Cardiac muscle cell (in vitro differentiated cells and primary cell): ENCODE measurements around the gene POLG. TPM values are rescaled to one million over a fixed set of nuclear protein-coding genes. Genes with fewer than 3 reads are reported as not detected.

ENCODE experiments used
- DNase-seq, 2 donors: peaks; one replicate each; pipeline versions ENCODE4 v3.0.0 to v3.0.0-alpha.2; 2010 to 2017; ENCODE audit warnings: low read depth in 1 of 2, low spot score in 1 of 2
- H3K27ac ChIP-seq: fragments of 200-600 bp; sonication (generic); 2 replicates; pipeline ENCODE4 v1.5.1; 2016
- H3K27me3 ChIP-seq: fragments of 200-600 bp; sonication (generic); 2 replicates; pipeline ENCODE4 v1.6.0; 2016; ENCODE audit warnings: control low read depth
- H3K36me3 ChIP-seq: fragments of 200-600 bp; sonication (generic); 2 replicates; pipeline ENCODE4 v1.5.1; 2016; ENCODE audit warnings: control low read depth
- H3K4me1 ChIP-seq: fragments of 200-600 bp; sonication (generic); 2 replicates; pipeline ENCODE4 v1.8.1; 2017; ENCODE audit warnings: low read depth, mild to moderate bottlenecking, mixed run types
- H3K4me3 ChIP-seq: fragments of 200-600 bp; sonication (generic); 2 replicates; pipeline ENCODE4 v1.5.1; 2016; ENCODE audit warnings: mild to moderate bottlenecking
- H3K9me3 ChIP-seq: fragments of 200-600 bp; sonication (generic); 2 replicates; pipeline ENCODE4 v1.5.1; 2017; ENCODE audit warnings: low read depth, mild to moderate bottlenecking, control low read depth
- CTCF ChIP-seq: IDR thresholded peaks from 2 replicates; pipeline ENCODE4 v1.5.1; 2012; ENCODE audit warnings: low read depth, mild to moderate bottlenecking, low read length
- polyA plus RNA-seq: library from polyadenylated mRNA; unstranded; fragments of >200 nt; fragmentation: Nextera tagmentation; extraction: Ambion mirVana; gene quantifications from 2 replicates; pipeline ENCODE4 v1.2.1, GENCODE V29; 2016
- total RNA-seq: library from RNA; depleted of rRNA; stranded (reverse); fragments of >200 nt; gene quantifications from 2 replicates; pipeline ENCODE4 v1.2.3, GENCODE V29; 2016

The POLG gene
- total and polyA plus RNA-seq, 2 experiments from 2014 or later = 47.3 to 63.9 TPM

- no peak for TF ChIP-seq CTCF
- H3K4me3 ChIP-seq = no peak overlapping the region
- peak in 1 of 2 donors; percentile 15 for DNase-seq
These were observed 36.8 kb upstream of the POLG start for GRCh38 chr15:89371228-89372044.

GRCh38 chr15:89370978-89371227, 36.3 kb upstream of the POLG start:
- Histone ChIP-seq H3K9me3 (no peaks in the 10 kb centered on the region), H3K27ac (no peak overlapping the region), H3K27me3 (peaks cover 100% of the 10 kb centered on the region), H3K4me1 (no peaks in the 10 kb centered on the region), H3K36me3 (no peaks in the 10 kb centered on the region), H3K4me3 (no peak overlapping the region)
- TF ChIP-seq CTCF = no peak
- DNase-seq = no peak

More at GRCh38 chr15:89371228-89372044, 36.8 kb upstream of the POLG start:
- no peaks in the 10 kb centered on the region for H3K4me1 ChIP-seq
- no peaks in the 10 kb centered on the region for H3K9me3 ChIP-seq
- no peaks in the 10 kb centered on the region for H3K36me3 ChIP-seq
- peaks cover 100% of the 10 kb centered on the region for H3K27me3 ChIP-seq
- no peak overlapping the region for H3K27ac ChIP-seq

- peaks cover 100% of the 10 kb centered on the region for H3K27me3 ChIP-seq
- H3K9me3 ChIP-seq = no peaks in the 10 kb centered on the region
- H3K36me3 ChIP-seq = no peaks in the 10 kb centered on the region
- no peak overlapping the region for H3K4me3 ChIP-seq
- H3K27ac ChIP-seq = no peak overlapping the region
- DNase-seq = no peak
- H3K4me1 ChIP-seq = no peaks in the 10 kb centered on the region
- TF ChIP-seq CTCF = no peak
These were observed 35.7 kb upstream of the POLG start for GRCh38 chr15:89370120-89370977.

DNA sequence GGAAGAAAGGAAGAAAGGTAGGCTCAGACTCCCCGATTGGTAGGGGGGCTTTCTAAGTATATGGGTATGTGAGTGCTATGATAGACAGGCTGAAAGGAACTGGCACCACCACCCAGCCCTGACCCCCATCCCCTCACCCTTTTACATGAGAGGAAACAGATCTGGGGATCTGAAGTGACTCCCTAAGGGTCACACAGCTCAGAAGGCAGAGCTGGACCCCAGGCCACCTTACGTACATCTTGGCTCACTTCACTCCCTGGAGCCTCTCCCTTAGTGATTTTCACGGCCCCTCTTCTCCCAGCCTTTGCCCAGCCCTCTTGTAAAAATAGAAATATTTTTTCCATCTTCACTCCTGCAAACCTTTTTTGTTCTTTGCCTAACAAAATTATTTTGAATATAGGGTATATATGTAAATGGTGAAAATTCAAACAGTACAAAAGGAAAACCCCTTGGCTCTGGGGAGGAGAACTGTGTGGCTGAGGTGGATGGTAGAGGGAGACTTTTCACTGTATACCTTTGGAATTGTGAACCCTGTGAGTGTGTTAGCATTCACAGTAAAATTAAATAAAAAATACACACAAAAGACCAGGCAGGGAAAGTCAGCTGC, 34.8 kb upstream of the POLG start:
- H3K4me1 ChIP-seq = no peaks in the 10 kb centered on the region
- no peaks in the 10 kb centered on the region for H3K9me3 ChIP-seq
- no peak for DNase-seq
- no peak overlapping the region for H3K27ac ChIP-seq
- H3K27me3 ChIP-seq = peaks cover 100% of the 10 kb centered on the region
- no peak overlapping the region for H3K4me3 ChIP-seq
- no peak for TF ChIP-seq CTCF
- H3K36me3 ChIP-seq = no peaks in the 10 kb centered on the region

GRCh38 chr15:89368566-89369223, 34.1 kb upstream of the POLG start:
- no peak for TF ChIP-seq CTCF
- peaks cover 100% of the 10 kb centered on the region for H3K27me3 ChIP-seq
- H3K4me3 ChIP-seq = no peak overlapping the region
- no peak for DNase-seq
- H3K27ac ChIP-seq = no peak overlapping the region
- no peaks in the 10 kb centered on the region for H3K36me3 ChIP-seq
- H3K9me3 ChIP-seq = no peaks in the 10 kb centered on the region
- no peaks in the 10 kb centered on the region for H3K4me1 ChIP-seq
